Left renal pelvis (tissue), 4 donors: ENCODE data around the gene PKP1. TPM values are rescaled to one million over a fixed set of nuclear protein-coding genes. Genes with fewer than 3 reads are reported as not detected.

Experiments used
- DNase-seq, 4 donors: peaks; one replicate each; pipeline ENCODE4 v3.0.0-alpha.2; 2013; ENCODE audit warnings: low read depth in 4 of 4, low spot score in 3 of 4
- polyA plus RNA-seq, 4 donors: library from polyadenylated mRNA; unstranded; fragments of 120-200 nt; gene quantifications; one replicate each; pipeline ENCODE4 v1.2.1, GENCODE V29; 2013; ENCODE audit not compliant: insufficient read length in 4 of 4

The PKP1 gene
- polyA plus RNA-seq, 4 donors: 0.09 to 0.40 (median 0.13) TPM

DNA sequence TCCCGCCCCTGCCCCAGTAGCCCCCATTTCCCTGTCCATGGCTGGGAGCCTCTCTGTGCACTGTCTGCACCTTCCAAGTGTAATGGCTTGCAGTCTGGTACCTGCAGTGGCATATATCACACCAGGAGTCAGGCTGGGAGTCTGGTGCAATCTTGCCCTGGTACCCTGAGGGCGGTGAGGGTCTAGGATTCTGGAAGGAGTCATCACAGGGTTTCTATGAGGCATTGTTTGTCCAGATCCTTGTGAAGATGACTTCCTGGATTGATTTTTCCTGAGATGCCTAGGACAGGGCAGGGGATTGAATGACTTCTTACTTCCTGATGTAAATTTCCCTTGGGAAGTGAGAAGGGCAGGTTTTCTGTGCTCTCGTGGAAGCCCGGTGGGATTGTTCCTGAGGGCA, 5.9 kb upstream of the PKP1 start:
- DNase-seq: no peak

DNA sequence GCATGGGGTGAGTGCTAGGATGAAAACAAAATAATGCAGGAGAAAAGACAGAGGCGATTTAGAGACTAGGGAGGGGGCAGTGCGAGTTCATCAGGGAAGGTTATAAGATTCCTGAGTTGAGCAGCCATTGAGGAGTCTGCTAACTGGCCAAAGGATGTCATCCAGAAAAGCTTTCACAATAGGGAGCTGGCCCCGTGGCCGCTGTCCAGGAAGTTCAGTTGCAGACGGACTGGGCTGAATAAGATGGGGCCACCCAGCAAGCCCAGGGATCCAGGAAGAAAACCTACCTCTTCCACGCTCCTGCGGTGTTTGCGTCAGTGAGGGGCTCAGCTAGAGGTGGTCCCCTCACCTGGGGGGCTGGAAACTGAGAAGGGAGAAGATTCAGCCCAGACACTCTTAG, 4.0 kb upstream of the PKP1 start:
- no peak for DNase-seq

DNA sequence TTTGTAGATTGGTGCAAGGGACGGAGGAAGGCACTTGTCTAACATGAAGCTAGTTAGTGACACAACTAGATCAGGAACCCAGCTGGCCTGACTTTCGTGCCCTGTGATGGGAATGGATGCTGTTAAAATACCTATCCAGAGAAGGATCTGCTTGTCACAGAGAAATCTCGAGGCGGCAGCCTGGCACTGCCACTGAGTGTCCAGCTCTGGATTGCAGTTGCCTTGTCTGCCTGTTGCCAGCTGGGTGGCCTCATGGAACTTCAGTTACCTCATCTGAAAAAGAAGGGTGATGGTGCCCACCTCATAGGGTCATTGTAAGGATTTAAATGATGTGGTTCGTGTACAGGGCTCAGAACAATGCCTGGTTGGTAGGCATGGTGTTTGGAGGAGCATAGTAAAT, 2.4 kb upstream of the PKP1 start:
- no peak for DNase-seq

DNA sequence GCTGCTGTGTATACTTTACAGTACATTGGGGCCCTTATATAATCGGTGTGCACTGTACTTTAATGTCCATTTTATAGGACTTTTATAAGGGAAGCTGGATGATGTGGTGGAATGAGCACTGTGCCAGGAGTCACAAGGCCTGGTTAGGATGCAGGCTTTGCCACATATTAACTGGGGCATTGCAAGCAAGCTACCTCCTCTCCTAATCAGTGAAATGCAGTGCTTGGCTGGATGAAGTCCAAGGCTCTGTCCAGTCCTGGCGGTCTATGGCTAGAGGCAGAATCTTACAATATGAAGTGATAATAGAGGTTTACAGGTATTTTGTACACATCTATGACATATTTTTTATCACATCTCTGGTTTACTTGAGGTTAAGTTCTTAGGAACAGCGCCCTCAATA, 1.7 kb upstream of the PKP1 start:
- no peak for DNase-seq

DNA sequence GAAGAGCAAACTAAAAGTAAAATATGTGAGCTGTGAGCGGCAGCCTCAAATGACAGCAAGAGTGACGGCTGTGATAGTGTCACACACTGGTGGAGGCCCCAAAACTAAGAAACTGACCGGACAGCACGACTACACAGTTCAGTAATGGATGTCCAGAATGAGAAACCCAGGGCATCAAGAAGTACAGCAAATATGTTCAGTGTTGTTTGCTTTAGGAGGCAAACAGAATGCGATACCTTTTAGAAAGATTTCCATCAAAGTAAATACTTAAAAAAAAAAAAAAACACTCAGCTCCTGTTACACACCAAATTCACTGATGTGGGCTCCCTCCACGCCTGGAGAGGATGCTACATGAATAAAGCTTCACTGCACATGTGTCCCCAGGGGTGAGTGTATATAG, 1.1 kb upstream of the PKP1 start:
- no peak for DNase-seq

DNA sequence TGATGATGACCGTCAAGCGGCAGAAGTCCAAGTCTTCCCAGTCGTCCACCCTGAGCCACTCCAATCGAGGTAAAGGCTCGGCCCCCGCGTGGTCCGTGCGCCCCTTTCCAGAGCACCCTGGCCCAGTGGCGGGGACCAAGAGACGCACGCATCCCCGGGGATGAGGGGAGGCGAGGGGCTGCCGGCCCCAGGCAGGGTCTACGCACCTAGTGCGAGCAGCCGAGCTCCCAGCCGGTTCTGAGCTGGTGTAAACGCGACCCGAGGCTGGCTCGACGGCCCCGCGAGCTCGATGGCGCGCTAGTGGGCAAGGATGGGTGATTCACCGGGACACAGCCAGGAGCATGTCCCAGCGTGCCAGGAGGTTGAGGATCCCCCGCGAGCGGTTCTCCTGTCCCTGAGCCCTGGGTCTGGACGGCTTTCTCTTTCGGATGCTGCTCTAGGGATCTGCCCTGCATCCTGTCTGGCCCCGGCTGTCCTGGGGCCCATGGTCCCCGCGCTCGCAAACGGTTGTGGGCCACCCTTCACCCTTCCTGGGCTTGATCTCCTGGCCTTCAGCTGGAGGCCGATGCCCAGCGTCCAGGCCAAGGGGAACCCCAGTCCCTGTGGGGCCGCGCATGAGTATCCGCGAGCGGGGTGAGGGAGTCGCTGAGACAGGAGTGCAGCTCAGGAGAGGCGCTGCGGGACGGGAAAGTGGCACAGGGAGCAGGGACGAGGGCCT, 689 bp downstream of the PKP1 start:
- no peak for DNase-seq

DNA sequence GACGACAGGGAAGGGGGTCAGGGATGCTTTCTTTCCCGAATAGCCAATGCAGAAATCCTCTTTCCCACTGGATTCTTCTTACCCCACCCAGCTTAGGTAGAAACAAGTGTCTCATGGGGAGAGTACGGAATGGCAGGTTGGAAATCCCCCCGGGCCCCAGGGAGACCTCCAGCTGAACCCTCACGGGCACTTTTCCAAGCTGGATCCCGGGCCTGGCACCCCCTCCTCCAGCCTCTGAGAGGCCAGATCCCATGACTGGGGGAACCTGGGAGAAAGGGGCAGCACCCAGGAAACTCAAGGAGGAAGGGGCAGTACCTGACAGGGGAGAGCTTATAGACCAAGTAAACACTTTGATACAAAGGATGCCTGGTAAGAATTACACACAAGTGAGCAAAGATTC, 1.3 kb downstream of the PKP1 start:
- DNase-seq: no peak

DNA sequence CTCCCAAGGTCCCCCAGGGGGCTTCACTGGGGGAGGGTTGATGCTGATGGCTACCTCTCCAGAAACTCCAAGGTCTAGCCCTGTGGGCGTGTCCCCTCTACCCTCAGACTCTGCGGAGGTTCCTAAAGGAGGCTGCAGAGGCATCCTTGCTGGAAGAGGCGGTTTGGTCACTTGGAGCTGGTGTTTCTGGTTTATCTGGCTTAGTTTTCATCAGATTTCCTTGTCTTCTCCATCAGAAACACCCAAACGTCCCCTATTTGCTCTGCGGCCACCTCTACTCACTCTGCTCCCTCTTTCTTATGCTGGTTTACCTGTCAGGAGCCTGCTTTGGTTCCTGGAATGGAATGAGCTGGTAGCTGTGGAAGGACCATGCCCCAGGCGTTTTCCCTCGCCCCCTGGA, 2.5 kb downstream of the PKP1 start:
- no peak for DNase-seq

DNA sequence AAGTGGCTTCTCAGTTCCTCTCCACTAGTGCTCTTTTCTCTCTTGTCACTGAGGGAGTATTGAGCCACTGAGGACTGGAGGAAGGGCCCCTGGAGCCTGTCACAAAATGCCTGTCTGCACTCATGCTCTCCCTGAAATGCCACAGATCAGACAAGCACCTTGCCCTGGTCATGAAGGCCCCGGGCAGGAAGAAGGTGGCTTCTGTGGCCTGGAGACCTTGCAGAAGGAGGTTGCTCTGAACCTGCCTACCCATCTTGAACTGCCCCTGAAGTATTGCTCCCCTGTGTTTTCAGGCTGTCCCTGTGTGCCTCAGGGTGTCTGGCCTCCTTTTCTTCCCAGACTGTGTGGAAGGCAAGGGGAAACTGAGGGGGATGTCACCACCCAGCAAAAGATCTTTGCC, 3.1 kb downstream of the PKP1 start:
- no peak for DNase-seq

DNA sequence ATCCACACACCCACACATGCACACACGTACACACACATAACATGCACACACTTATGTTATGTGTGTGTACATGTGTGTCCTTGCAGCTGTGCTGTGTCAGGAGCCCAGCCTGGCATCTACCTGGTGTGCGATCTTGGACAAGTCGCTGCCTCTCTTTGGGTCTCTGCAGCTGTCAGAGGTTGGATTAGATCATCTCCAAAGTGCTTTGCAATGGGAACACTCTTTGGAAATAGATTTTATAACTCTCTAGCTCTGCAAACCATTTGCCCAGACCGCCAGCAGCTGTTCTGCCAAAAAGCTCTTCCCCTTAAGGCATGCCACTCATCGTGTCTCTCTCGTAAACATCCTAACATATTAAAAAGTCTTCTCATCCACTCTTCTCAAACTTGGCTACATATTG, 4.7 kb downstream of the PKP1 start:
- DNase-seq: no peak

DNA sequence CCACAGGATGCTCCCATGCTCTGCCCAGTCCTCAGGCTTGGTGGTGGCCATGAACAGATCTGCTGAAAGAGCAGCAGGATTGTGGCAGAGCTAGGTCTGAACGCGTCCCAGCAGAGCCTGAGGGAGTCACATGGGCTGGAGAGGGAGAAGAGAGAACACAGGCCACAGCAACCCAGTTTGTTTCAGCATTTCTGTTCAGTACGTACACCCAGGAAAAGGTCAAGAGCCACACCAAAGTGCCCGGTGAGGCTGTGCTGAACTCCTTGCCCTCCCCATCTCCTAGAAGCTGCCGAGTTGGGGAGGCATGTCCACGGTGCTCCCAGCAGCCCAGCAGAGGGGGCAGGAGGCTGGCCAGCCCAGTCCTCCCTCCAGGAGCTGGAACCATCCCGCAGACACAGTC, 5.5 kb downstream of the PKP1 start:
- no peak for DNase-seq

DNA sequence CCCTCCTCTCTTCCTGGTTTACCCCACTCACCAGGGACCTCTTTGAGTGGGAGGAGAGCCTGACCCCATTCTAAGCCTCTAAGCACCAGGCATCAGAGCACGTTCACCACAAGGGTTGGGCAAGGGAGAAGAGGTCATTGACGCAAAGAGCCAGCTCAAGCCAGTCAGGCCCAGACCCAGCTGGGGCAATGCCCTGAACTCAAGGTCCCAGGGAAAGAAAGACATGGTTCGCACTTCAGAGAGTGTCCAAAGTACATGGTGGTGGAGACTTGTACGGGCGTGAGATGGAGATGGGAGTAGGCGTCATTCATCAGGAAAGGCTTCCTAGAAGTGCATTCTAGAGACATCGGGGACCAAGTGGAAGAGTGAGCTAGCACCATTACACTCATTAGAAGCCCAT, 7.2 kb downstream of the PKP1 start:
- no peak for DNase-seq

DNA sequence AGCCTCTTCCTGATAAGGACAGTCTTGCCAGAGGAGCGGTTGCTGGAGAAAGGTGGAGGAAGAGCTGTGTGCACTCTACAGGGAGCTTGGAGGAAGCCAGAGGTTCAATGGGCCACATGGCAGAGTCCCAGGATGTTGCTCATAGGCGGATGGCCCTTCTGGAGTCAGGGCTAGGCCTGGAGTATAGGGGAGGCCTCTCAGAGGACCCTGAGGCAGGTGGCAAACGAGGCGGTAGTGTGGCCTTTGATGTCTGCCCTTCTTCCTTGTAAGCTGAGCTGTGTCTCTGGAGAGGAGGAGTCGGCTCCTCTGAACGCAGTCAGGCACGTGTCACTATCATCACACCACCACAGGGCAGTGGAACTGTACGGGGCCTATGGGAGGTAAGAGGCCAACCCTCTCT, 8.6 kb downstream of the PKP1 start:
- no peak for DNase-seq

DNA sequence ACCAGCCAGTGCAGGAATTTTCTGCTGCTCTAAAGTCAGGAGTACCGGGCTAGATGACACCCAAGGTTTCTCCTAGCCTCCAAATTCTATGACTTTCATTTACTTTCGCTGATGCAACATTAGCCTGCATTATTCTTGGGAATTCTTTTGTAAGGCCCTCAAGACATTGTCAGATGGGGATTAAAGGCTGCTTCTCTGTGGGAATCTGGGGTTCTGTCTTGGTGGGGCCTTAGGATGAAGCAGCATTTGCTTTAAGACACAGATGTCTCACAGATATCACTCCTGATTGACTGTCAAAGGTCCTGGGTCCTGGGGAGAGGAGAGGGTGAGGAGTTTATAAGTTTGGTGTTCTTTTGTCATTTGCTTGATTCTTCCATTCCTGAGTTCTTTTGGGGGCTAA, 11.6 kb downstream of the PKP1 start:
- no peak for DNase-seq

DNA sequence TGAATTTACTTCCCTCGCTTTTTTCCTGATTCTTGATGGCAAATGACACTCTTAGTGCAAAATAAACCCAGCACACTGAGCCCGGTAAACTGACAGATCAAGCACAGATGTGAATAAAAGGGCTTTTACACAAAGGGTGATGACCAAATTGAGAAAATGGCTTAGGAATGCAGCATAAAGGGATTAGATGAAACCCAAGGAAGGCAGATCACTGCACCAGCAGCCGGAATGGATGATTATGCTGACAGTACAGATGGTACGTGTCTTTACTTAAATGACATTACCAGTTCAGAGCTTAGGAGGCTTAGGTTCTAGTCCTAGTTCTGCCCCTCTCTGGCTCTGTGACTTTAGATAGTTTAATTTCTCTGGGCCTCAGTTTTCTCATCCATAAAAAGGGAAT, 12.0 kb downstream of the PKP1 start:
- no peak for DNase-seq

DNA sequence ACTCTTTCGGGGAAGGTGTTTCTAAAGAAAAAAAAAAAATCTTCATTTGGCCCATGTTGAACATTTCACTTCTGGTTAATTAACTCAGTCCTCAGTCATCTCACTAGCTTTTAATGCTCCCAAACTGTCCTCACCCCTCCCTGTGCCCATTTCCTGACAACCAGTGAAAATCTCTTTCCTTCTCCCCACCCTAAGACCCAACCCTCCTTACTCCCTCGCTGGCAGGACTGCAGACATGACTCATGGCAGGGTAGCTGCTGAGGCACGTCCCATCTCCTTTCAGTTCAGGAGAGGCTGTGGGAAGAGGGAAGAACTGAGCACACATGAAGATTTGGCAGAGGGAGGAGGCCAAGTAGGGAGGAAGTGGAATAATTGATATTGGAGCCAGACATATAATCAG, 12.6 kb downstream of the PKP1 start:
- no peak for DNase-seq

DNA sequence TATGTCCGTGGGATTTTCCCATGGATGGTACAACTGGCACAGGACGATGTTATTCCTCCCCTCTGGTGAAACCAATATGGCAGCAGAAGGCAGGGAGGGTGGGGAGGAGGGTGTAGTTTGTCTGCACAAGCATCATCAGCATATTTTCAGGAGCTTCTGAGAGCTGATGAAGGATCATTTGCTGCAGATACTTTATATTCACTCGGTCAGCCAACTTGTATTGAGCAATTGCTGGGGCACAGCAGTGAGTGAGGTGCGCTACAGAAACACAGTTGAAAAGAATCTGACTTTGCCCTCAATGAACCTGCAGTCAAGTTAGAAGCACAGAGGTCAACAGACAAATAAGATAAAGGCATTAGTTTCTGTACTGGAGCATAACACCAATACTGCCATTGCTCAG, 13.0 kb downstream of the PKP1 start:
- no peak for DNase-seq

DNA sequence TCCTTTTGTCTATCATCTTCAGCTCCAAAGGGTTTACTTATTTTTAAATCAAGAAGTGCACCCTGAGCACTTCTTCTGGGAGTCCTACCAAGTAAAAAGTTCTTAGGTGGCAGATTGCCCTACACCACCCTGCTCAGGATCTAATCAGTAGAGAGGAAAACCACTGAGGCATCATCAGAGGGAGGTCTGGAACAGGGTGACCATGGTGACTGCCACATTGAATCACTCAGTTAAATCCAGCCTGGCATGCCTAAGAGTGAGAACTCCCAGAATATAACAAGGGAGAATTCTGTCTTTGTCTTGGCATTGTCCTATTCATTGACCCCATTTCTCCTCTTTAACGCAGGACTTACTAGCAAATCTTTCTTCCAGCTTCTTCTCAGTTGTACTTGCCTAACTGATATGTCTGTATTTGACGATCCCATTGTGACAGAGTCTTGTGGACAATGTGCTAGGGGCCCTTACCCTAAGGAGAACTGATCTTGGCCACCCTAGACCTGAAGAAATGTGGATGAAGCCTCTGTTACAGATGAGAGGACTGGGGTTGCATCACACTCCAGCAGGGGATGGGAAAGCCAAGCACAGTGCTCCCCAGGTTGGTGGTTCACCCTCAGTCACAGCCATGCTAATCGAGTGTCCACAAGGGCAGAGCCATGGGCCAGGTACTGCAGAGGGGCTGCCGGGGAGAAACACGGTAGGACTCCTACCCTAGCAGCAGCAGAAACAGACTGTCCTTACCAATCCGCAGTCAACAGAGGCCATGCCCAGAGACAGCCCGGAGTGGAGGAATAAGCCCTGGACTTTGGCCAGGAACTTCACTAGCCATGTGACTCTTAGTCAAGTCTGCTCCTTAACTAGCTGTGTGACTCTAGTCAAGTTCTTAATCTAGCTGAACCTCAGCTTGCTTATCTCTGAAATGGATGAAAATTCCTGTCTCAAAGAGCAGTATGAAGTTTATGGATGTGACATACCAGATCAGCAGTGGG, 15.4 kb downstream of the PKP1 start:
- DNase-seq: no peak

DNA sequence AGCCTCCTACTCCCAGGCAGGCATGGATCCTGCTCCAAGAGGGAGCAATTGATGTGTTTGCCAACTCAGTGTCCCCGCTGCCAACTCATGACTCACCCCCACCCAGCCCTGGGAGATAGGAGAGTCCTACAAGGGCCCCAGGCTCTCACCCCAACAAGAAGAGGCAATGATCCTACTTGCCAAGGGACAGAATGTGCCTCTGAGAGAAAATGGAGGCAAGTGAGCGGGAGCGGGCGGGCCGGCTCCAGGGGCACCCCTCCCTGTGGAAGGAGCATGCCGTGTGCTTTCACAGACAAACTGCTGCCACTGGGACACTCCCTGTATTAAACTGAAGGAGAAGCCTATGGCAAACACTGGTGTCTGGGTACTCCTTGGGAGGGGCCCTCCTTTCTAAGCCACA, 16.7 kb downstream of the PKP1 start:
- no peak for DNase-seq

DNA sequence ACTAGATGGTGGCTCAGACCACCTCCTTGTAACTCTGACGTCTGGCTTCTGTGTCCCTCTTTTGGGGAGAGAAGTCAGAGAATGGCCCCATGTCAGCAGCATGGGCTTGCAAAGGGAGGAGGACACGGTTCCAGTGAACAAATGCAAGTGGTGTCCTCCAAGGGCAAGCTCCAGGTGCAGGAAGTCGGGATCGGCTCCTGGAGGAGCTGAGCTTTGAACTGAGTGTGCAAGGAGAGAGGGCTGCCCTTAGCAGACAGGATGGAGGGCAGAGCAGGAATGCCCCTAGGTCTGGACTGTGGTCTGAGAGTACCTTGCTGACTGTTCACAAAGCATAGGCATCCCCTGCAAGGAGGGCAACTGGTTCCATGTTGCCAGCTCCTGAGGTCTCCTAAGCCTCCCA, 17.3 kb downstream of the PKP1 start:
- DNase-seq: no peak

DNA sequence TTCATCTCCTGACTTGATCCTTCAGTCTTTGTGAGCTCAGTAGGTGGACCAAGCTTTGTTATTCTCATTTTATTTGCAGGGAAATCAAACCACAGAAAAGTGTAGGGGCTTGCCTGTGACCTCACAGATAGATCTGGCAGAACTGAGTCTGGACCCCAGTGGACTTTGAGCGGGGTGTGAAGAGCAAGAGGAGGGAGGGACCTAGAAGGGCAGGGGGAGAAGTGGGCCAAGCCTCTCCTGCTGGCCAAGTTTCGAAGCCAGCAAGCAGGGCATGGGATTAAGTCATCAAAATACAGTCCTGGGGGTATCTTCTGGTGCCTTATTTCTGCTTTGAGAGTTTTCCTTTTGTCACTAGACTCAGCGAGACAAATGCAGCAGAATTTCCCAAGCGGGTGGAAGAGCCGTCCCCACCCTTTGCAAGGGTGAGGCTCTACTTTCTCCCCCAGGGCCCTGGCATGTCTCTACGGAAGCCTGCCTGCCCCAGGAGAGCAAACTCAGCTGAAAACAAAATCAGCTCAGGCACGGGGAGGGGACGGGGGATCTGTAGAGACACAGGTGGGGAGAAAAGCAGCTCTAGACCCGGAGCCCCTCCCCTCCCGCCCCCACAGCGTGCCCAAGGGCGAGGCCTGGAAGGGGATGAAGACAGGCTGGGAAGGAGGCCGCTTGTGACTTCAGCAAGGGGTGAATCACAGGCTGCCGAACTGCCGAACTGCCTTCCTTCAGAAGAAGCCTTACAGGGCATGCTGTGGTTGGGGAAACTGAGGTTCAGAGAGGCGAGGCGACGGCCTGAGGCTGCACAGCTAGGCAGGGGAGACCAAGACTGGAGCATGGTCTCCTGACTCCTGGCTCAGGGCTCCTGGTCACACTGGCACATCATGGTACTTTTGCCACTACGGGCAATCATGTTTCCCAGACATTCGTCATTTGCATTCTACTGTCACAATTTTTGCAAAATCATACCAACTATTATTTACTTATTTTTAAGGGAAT, 19.2 kb downstream of the PKP1 start:
- no peak for DNase-seq
